GM12892 (cell line): Measurements from ENCODE around the gene LEFTY2.

ENCODE experiments used
- POLR2A ChIP-seq: IDR thresholded peaks from 2 replicates; pipeline ENCODE4 v1.6.1; 2011; ENCODE audit warnings: low read depth, low read length, control low read depth
- POLR2AphosphoS5 ChIP-seq: IDR thresholded peaks from 2 replicates; pipeline ENCODE4 v1.6.1; 2011; ENCODE audit warnings: low read depth, low read length, control low read depth
- TAF1 ChIP-seq: IDR thresholded peaks from 2 replicates; pipeline ENCODE4 v1.6.1; 2011; ENCODE audit warnings: low read depth, mild to moderate bottlenecking, control low read depth, low read length, borderline replicate concordance

DNA sequence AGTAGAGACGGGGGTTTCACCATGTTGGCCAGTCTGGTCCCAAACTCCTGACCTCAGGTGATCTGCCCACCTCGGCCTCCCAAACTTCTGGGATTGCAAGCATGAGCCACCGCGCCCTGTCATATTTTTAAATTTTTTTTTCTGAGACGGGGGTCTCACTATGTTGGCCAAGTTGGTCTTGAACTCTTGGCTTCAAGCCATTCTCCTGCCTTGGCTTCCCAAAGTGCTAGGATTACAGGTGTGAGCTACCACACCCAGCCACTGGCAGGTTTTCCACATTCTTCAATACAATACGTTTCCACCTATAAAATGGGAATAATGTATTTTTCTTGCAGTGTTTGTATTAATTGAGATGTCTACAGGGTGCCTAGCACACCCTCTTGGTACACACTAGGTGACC, 48.7 kb downstream of the LEFTY2 start:
- no peak for TF ChIP-seq POLR2A
- no peak for TF ChIP-seq POLR2AphosphoS5
- TF ChIP-seq TAF1: no peak
